Epithelial cell of esophagus (primary cell): ENCODE measurements around the gene INTU.

Experiments used
- DNase-seq: peaks from one replicate; pipeline ENCODE4 v3.0.0; 2010; ENCODE audit warnings: low read depth
- H3K4me3 ChIP-seq: 2 replicates; pipeline ENCODE4 v1.5.1; 2011; ENCODE audit warnings: mild to moderate bottlenecking, low read length, control low read depth
- CTCF ChIP-seq: IDR thresholded peaks from 2 replicates; pipeline ENCODE4 v1.5.1; 2011; ENCODE audit warnings: low read depth, mild to moderate bottlenecking, low read length, control low read depth, inconsistent platforms; ENCODE audit not compliant: insufficient read depth; ENCODE audit errors: missing control alignments

The INTU gene

GRCh38 chr4:127759893-127760292 is 127.1 kb downstream of the INTU start:
- H3K4me3 ChIP-seq, result no peak overlapping the region
- peak; percentile 64 for DNase-seq
- TF ChIP-seq CTCF, result no peak

- no peak for TF ChIP-seq CTCF
- peak; percentile 57 for DNase-seq
- no peak overlapping the region for H3K4me3 ChIP-seq
Measured at GRCh38 chr4:127771535-127772275, 138.9 kb downstream of the INTU start.

- no peak for DNase-seq
- no peak for TF ChIP-seq CTCF
- H3K4me3 ChIP-seq, result no peak overlapping the region
Measured at GRCh38 chr4:127772769-127773671, 140.3 kb downstream of the INTU start.

GRCh38 chr4:127775843-127776242 is 143.1 kb downstream of the INTU start:
- no peak for DNase-seq
- no peak overlapping the region for H3K4me3 ChIP-seq
- TF ChIP-seq CTCF, result no peak
